Right atrium auricular region (tissue), 2 donors: ENCODE data around the gene C1QTNF9B. TPM values are rescaled to one million over a fixed set of nuclear protein-coding genes. Genes with fewer than 3 reads are reported as not detected.
"Not testable (repeated sequence)": the region's sequence is repeated elsewhere in the genome, so short reads cannot be mapped to it uniquely, and the experiment has no call there.

ENCODE experiments used
- DNase-seq: peaks from one replicate; pipeline ENCODE4 v3.0.0-alpha.2; 2019; ENCODE audit warnings: low spot score
- H3K27ac ChIP-seq, 2 donors: fragments of 200-600 bp; sonication (generic); 1 replicate in 1 of 2; 2 replicates in 1 of 2; pipeline ENCODE4 v1.5.1; 2016 to 2019
- H3K27me3 ChIP-seq, 2 donors: fragments of 200-600 bp; sonication (generic); one replicate each; pipeline versions ENCODE4 v1.5.1 to v1.6.0; 2017 to 2019
- H3K36me3 ChIP-seq: fragments of 200-600 bp; sonication (generic); one replicate; pipeline ENCODE4 v1.5.1; 2016
- H3K4me1 ChIP-seq, 2 donors: fragments of 200-600 bp; sonication (generic); one replicate each; pipeline versions ENCODE4 v1.5.1 to v1.6.0; 2017 to 2019
- H3K4me3 ChIP-seq, 2 donors: fragments of 200-600 bp; sonication (generic); 1 replicate in 1 of 2; 2 replicates in 1 of 2; pipeline ENCODE4 v1.5.1; 2017 to 2019; ENCODE audit warnings: mild to moderate bottlenecking in 1 of 2, moderate library complexity in 1 of 2
- H3K9me3 ChIP-seq, 2 donors: fragments of 200-600 bp; sonication (generic); one replicate each; pipeline ENCODE4 v1.5.1; 2019
- total RNA-seq, 2 donors: library from RNA; depleted of rRNA; stranded (reverse); fragments of >200 nt; gene quantifications; one replicate each; pipeline ENCODE4 v1.1.0, GENCODE V29; 2016
- TF ChIP-seq, protein P1 (sequence below), 2 donors: fragments of 200-600 bp; sonication (generic); IDR thresholded peaks; one replicate each; pipeline ENCODE4 v1.5.1; 2019; ENCODE audit warnings: antibody characterized with exemption in 2 of 2

C1QTNF9B gene
- total RNA-seq, 2 donors from 2014 or later: 1.5 TPM; not detected in 1

DNA sequence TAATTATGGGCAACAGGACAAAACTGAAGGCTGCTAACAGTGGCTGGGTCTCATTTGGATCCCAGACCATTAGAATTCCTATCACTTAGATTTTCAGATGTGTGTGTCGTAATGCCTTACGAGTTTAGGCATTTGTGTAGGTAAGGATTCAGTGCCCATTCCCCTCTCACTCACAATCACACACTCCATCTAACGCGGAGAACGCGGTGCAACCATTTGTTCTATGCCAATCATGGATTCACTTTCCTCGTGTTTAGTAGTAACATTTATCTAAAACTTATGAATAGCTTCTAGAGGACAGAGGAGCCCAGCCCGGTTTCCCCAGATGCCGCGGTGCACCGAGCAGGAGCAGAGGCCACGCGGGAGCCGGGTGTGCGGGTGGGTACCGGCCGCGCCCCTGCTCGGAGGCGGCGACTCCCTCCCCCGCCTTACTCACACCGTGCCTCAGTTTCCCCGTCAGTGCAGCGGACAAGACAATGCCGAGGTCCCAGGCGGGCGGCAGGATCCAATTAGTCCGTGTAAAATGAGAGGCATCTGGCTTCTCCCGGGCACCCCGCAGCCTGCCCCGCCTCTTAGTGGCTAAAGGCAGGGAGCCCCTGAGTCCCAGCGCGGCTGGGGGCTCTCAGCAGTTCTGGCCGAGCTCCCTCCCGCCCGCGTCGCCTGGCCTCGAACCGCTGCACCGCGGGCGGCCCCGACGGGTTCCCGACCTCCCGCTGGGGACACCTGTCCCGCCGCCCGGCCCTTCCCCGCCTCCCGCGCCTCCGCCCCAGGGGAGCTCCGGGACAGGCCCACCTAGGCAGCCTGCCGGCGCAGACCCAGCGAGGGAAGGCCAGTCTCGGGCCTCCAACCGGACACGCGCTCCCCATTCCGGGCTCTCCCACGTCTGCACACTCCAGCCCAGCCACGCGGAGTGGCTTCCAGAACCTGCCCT is 5.9 kb upstream of the C1QTNF9B start:
- Histone ChIP-seq H3K9me3 (no peaks in the 10 kb centered on the region), H3K4me1 (peaks cover 0 to 9% of the 10 kb centered on the region in 2 donors), H3K27me3 (peaks cover 0 to 2% of the 10 kb centered on the region in 2 donors), H3K4me3 (peak overlapping the region; percentile 19 to 44), H3K36me3 (no peaks in the 10 kb centered on the region), H3K27ac (no peak overlapping the region)
- TF ChIP-seq, protein P1, sequence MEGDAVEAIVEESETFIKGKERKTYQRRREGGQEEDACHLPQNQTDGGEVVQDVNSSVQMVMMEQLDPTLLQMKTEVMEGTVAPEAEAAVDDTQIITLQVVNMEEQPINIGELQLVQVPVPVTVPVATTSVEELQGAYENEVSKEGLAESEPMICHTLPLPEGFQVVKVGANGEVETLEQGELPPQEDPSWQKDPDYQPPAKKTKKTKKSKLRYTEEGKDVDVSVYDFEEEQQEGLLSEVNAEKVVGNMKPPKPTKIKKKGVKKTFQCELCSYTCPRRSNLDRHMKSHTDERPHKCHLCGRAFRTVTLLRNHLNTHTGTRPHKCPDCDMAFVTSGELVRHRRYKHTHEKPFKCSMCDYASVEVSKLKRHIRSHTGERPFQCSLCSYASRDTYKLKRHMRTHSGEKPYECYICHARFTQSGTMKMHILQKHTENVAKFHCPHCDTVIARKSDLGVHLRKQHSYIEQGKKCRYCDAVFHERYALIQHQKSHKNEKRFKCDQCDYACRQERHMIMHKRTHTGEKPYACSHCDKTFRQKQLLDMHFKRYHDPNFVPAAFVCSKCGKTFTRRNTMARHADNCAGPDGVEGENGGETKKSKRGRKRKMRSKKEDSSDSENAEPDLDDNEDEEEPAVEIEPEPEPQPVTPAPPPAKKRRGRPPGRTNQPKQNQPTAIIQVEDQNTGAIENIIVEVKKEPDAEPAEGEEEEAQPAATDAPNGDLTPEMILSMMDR (IDR thresholded peaks at IDR 0.05): no peak
- no peak for DNase-seq

DNA sequence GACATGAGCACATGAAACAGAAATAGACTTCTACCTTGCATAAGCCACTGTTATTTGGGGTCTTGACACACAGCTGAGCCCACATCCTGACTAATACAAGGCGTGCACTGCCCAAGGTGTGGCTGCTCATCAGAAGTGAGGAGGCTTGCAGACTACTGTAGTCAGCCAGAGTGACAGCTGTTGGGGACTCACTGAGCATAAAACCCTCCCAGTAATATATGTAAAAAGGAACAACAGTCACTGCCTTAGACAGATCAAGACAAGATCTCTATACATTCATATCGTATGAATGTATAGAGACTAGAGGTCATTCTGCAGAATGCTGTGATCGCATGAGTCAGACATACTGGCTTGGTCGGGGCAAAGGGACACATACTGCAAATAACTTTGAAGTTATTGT is 4.1 kb upstream of the C1QTNF9B start:
- Histone ChIP-seq H3K4me1 (peaks cover 0 to 9% of the 10 kb centered on the region in 2 donors), H3K36me3 (no peaks in the 10 kb centered on the region), H3K9me3 (no peaks in the 10 kb centered on the region), H3K27me3 (peaks cover 0 to 2% of the 10 kb centered on the region in 2 donors), H3K4me3 (no peak overlapping the region), H3K27ac (no peak overlapping the region)
- DNase-seq: no peak
- TF ChIP-seq, protein P1 (IDR thresholded peaks at IDR 0.05): no peak

DNA sequence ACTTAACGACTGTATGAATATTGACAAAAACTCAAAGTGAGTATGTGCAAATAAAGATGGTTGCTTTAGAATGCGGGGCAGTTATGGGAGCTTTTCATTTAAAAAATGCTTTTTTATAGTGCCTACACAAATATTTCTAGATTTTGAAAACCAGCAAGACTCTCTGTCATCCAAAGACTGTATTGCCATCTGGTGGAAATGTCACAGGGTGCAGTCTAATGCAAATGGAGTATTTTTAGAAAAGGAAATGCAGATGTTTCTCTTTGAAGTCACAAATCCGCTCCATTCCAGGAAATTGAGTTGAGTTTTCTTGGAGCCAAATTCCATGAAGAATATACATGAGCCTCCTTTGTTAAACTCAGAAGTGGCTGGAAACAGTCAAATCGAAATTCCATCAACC is 2.3 kb upstream of the C1QTNF9B start:
- Histone ChIP-seq H3K4me3 (no peak overlapping the region), H3K36me3 (no peaks in the 10 kb centered on the region), H3K27me3 (peaks cover 0 to 2% of the 10 kb centered on the region in 2 donors), H3K27ac (no peak overlapping the region), H3K9me3 (no peaks in the 10 kb centered on the region), H3K4me1 (peaks cover 0 to 9% of the 10 kb centered on the region in 2 donors)
- DNase-seq: no peak
- TF ChIP-seq, protein P1 (IDR thresholded peaks at IDR 0.05): peak; percentile 51 to 57

DNA sequence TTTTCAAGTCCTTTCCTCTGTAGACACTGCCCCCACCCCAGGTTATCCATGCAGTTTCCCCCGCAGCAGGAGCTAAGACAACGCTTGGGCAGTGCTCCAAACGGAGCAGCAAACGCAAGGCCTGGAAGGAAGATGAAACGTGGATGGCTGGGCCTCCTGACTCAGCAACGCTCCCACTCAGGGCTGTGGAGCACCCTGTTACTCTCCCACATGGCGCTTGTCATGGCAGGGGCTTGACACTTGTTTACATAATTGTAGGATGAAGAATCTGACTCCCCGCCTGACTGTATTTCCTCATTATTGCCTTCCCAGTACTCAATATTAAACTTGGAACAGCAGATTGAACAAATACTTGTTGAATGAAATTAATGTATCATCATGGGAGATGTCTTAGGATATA is 799 bp upstream of the C1QTNF9B start:
- no peak overlapping the region for H3K27ac ChIP-seq
- H3K27me3 ChIP-seq: no peaks in the 10 kb centered on the region
- TF ChIP-seq, protein P1 (IDR thresholded peaks at IDR 0.05): no peak
- H3K4me3 ChIP-seq: no peak overlapping the region
- DNase-seq: no peak
- H3K9me3 ChIP-seq: no peaks in the 10 kb centered on the region
- H3K36me3 ChIP-seq: no peaks in the 10 kb centered on the region
- peaks cover 0 to 1% of the 10 kb centered on the region in 2 donors for H3K4me1 ChIP-seq

DNA sequence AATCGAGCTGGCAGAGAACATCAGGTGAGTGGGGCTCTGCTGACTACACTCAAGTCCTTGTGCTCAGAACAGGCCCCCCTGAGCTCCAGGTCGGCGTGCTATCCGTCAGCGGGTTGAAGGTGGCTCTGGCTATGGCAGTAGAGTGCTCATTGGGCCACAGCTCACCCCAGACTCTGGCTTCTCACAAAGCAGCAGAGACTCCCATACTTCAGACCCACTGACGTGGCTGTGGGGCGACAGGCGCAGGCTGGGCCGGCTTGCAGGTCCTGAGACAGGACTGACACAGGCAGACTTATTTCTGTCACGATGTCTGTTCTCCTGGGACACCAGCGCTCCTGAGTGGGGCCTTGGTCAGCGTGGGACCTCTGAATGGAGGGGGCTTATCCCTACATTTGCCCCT is 2.6 kb downstream of the C1QTNF9B start:
- H3K27me3 ChIP-seq, DNase-seq, H3K4me3 ChIP-seq, H3K9me3 ChIP-seq, H3K36me3 ChIP-seq, H3K4me1 ChIP-seq, H3K27ac ChIP-seq: not testable (repeated sequence)

DNA sequence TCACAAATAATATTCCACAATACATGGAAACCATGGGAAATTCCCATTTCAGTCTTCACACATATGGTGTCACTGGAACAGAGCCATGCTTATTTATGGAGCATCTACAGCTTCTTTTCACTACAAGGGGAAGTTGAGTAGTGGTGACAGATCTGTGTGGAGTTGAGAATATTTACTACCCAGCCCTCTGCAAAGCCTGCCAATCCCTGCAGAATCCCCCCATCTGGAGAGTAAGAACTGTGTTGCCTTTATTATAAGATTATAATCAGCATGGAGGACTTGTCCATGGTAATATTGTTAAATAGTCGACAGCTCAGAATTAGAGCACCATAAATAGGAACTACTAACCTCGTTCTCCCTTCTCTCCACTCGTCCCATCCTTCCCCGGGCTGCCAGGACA is 3.5 kb downstream of the C1QTNF9B start:
- H3K27me3 ChIP-seq, H3K27ac ChIP-seq, H3K4me3 ChIP-seq, DNase-seq, H3K36me3 ChIP-seq, H3K4me1 ChIP-seq, H3K9me3 ChIP-seq: not testable (repeated sequence)
